ENCODE results near the gene PCTP.

Gene PCTP

DNA sequence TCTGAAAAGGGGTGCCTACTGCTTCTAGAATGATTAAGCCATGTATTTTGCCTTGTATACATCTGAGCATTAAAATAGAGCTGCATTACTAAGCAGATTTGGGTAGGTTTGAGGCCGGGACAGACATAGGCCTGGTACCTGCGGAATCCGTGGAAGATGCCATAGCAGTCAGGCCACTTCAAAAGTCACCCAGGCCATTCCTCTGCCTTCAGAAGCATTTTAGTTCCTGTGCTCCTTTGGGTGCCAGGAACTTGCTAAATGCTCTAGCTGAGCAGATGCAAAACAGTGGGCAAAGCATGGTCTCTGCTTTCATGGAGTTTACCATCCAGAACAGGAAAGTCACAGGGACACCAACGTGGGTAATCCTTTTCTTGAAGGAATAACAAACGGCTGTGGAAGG lies 22.5 kb upstream of the PCTP start:
- DNase-seq: no peak

- DNase-seq: no peak
These were observed 22.0 kb upstream of the PCTP start for GRCh38 chr17:55728833-55729232.

GRCh38 chr17:55729484-55729883 lies 21.4 kb upstream of the PCTP start:
- DNase-seq: no peak

- DNase-seq: no peak
These were observed 20.5 kb upstream of the PCTP start for GRCh38 chr17:55730380-55730779.

DNA sequence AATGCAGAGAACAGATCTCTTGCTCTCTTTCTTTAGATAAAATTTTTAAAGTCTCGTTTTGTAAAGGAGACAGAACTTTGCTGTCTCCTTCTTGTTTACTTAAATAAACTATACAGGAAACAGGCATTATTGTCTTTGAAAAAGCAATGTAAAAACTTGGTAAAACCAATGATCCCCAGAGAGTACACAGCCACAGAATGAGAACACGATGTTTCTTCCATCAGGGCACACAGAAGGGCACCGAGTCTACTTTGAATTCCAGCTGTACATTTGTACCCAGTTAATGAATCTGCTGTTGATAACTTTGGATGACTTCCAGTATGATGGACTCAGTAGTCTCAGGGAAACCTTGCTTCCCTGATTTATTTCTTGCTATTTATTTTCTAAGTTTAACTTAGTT lies 20.0 kb upstream of the PCTP start:
- DNase-seq: no peak

GRCh38 chr17:55731586-55732250 lies 19.1 kb upstream of the PCTP start:
- no peak for DNase-seq

GRCh38 chr17:55734128-55734781 lies 16.6 kb upstream of the PCTP start:
- DNase-seq: no peak

DNA sequence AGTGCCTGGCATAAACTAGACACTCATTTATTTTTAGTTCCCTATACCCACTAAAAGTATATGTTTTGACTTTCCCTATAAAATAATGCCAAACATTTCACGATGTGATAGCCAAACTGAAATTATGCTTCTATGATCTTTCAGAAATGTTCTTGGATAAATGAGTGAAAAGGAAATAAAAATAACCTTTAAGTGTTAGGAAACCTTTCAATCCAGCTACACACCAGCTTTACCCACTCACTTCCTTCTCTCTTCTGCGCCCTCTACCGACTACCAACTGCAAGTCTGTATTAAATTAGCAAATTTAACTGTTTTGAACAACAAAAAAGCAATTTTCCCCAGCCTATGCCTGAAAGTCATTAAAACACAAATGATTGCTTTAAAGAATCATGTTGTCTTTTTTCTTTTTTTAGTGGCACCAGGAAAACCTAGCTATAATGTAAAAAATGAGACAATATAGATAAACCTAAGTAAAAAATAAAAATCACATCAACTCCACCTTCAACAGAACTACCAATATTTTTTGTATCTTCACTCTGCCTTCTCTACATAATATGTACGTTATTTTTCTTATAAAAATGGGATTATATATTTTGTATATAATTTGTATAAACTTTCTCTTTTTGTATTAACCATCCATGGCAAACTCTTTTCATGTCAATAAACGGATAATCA lies 15.0 kb upstream of the PCTP start:
- no peak for DNase-seq

DNA sequence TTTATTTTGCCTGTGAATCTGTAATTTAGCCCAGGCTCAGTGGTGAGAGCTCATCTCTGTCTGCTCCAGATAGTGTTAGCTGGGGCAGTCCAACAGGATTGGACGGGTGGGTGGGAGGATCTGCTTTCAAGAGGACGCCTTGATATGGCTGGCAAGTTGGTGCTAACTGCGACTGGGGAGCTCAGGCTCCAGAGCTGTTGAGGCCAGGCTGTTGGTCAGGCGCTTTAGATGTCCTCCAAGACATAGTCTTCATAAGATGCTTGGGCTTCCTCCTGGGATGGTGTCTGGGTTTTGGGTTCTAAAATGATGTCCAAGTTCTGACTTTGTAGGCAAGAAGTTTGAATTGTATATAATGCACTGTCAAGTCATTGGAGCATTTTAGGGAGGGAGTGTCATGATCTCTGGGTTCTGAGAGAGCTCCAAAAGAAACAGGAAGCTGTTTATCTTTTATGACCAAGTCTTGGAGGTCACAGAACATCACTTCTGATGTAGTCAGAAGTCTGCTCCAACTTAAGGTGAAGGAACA lies 12.8 kb upstream of the PCTP start:
- DNase-seq: no peak

- DNase-seq: no peak
These were observed 10.1 kb upstream of the PCTP start for GRCh38 chr17:55740511-55741355.

DNA sequence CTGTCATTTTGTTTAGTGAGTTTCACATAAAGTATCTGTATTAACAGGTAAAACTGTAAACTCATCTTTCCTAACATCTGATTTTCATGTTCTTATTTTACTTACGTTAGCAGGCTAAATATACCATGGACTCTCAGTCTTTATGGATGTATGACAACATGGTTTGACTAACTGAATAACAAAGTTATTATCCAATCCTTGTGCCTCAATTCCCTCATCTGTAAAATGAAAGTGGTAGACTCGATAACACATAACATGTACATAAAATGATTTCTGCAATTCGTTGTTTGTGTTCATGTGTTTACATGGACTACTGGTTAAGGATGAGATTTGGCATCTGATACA lies 9.5 kb upstream of the PCTP start:
- DNase-seq: no peak

DNA sequence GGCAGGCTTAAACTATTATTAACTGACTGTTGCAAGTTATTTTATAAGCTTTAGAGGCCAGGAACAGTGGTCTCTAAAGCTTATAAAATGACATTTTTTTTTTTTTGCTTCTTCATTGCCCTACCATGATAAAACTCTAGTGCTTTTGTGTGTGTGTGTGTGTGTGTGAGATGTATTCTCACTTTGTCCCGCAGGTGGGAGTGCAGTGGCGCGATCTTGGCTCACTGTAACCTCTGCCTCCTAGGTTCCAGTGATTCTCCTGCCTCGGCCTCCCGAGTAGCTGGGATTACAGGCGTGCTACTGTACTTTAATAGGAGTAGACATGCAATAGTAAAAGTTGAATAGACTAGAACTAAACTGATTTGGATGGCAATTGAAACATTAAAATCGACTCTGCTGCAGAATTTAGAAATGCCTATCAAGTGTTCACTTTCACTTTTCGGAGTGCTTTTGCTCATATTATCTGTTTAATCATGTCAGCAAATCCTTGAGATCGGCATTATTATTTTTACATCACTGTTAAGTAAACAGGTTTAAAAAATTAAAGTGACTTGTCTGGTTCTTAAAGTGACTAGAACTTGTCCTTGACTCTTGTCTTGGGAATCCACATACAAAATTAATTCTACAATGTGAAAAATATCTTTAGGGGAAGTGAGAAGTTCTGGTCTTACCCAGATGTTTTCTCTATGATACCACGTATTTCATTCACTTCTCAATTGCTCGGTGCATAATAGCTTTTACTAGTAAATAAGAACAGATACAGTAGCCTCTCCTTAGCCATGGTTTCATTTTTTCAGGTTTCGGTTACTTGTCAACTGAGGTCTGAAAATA lies 8.4 kb upstream of the PCTP start:
- DNase-seq: no peak

- DNase-seq: peak; percentile 78
These were observed 7.7 kb upstream of the PCTP start for GRCh38 chr17:55743103-55743679.

DNA sequence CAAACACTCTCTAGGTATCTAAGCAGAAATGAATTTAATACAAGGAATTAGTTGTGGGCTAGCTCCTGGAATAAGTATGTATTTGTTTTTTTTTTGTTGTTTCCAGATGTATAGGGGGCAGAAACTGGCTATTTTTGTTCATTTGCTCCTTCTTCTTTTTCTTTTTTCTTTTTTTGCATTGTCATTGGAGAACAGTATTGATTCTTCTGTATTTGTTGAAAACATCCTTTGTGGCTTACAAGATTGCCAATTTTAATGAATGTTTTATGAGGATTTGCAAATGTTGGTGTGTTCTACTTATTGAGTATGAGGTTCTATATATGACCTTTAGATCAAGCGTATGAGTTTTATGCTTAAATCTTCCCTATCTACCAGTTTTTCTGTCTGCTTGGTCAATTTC lies 5.6 kb upstream of the PCTP start:
- DNase-seq: no peak

GRCh38 chr17:55746466-55746865 lies 4.4 kb upstream of the PCTP start:
- DNase-seq: no peak

- no peak for DNase-seq
These were observed 3.6 kb upstream of the PCTP start for GRCh38 chr17:55747209-55747608.

DNA sequence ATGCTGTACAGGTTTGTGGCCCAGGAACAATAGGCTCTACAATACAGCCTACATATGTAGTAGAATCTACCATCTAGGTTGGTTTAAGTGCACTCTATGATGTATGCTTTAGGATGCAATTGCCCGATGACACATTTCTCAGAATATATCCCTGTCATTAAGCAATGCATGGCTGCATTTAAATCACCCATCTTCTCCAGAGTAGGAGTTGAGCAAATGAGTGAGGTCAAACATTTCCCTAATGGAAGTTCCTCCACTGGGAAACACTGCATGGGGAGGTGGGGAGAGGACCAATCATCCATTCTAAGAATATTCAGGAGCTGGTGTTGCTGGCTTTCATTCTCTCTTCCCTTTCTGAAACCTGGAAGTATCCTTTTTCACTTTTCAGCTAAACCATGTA lies 2.0 kb upstream of the PCTP start:
- no peak for DNase-seq

DNA sequence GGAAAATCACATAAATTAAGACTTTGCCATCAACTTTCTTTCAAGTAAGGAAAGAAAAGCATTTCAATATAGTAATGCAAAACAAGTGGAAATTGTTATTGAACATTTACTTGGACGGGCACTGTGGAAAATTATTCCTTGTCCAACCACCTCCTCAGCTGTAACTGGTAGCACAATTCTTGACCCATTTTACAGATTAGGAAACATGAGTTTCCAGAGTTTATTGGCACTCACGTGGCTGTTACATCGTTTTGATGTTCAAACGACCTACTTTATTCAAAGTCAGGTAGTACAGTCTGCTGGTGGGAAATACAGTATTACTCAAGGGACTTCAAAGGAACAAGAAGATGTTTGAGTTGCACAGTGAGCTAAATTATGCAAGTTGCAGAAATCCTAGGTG lies 866 bp upstream of the PCTP start:
- no peak for DNase-seq

DNA sequence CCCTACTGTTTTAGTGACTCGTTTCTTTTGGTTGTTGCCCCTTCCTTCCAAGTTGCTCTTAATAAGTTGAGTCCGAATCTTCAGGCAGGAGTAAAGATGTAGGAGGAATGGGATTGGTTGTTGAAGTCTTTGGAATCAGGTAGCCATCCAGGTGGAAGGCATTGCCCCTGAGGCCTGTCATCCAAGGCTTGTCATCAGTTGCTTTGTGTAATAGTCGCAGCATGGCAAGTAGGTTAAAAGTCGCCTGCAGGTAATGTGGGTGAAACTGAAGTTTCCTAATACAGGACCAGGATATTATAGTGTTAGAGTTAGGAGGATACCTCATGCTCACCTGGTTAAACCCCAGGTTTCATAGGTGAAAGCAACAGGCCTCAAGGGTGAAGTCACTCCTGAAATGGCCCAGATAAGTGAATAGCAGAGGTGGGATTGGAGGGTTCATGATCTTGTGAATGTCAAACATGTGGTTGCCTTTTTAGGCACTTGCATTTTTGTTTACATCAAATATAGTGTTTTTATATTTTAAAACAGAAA lies 934 bp downstream of the PCTP start:
- DNase-seq: no peak

- DNase-seq: no peak
These were observed 5.8 kb downstream of the PCTP start for GRCh38 chr17:55756689-55757088.

DNA sequence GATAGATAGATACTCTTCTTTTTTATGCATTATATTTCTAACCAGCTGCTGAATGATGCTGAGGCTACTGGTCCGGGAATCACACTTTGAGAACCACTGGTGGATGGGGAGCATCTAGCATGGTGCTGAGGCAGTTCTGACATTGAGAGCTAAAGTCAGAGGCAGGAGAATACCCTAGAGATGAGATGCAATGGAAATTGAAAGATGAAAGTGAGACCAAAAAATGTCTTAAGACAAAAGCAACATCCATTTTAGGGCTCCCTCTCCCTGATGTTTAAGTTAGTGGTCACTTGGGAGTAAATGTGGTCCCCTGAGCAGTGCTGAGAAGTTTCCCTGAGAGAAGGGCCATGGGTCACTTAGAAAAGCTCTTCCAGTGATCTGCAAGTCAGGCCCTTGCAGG lies 6.8 kb downstream of the PCTP start:
- DNase-seq: no peak

- no peak for DNase-seq
These were observed 7.3 kb downstream of the PCTP start for GRCh38 chr17:55758171-55758570.
